ENCODE data around the gene JPH2. TPM values are rescaled to one million over a fixed set of nuclear protein-coding genes. Genes with fewer than 3 reads are reported as not detected.

JPH2 gene
- total RNA-seq, 1 donor from 2014 or later, result 14.2 TPM

- peaks cover 5% of the 10 kb centered on the region for H3K36me3 Mint-ChIP-seq (ENCODE audit: unreplicated experiment)
- no peak overlapping the region for H3K27ac Mint-ChIP-seq (ENCODE audit: unreplicated experiment)
Observed at GRCh38 chr20:44174996-44175765, 11.8 kb downstream of the JPH2 start.

GRCh38 chr20:44173846-44174245, 13.1 kb downstream of the JPH2 start:
- peaks cover 44% of the 10 kb centered on the region for H3K4me1 Mint-ChIP-seq (ENCODE audit: unreplicated experiment)
- DNase-seq (ENCODE audit: extremely low spot score, unreplicated experiment), result no peak
- peaks cover 5% of the 10 kb centered on the region for H3K36me3 Mint-ChIP-seq (ENCODE audit: unreplicated experiment)
- H3K4me3 Mint-ChIP-seq (ENCODE audit: unreplicated experiment), result no peak overlapping the region
- H3K27me3 Mint-ChIP-seq (ENCODE audit: unreplicated experiment), result no peaks in the 10 kb centered on the region
- no peaks in the 10 kb centered on the region for H3K9me3 Mint-ChIP-seq (ENCODE audit: unreplicated experiment)
- TF ChIP-seq, protein P1, sequence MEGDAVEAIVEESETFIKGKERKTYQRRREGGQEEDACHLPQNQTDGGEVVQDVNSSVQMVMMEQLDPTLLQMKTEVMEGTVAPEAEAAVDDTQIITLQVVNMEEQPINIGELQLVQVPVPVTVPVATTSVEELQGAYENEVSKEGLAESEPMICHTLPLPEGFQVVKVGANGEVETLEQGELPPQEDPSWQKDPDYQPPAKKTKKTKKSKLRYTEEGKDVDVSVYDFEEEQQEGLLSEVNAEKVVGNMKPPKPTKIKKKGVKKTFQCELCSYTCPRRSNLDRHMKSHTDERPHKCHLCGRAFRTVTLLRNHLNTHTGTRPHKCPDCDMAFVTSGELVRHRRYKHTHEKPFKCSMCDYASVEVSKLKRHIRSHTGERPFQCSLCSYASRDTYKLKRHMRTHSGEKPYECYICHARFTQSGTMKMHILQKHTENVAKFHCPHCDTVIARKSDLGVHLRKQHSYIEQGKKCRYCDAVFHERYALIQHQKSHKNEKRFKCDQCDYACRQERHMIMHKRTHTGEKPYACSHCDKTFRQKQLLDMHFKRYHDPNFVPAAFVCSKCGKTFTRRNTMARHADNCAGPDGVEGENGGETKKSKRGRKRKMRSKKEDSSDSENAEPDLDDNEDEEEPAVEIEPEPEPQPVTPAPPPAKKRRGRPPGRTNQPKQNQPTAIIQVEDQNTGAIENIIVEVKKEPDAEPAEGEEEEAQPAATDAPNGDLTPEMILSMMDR (IDR thresholded peaks at IDR 0.05), result no peak
- peak overlapping the region; percentile 17 for H3K27ac Mint-ChIP-seq (ENCODE audit: unreplicated experiment)

More at GRCh38 chr20:44174996-44175765, 11.8 kb downstream of the JPH2 start:
- no peak for DNase-seq (ENCODE audit: extremely low spot score, unreplicated experiment)
- H3K4me3 Mint-ChIP-seq (ENCODE audit: unreplicated experiment), result no peak overlapping the region
- H3K27me3 Mint-ChIP-seq (ENCODE audit: unreplicated experiment), result no peaks in the 10 kb centered on the region
- H3K4me1 Mint-ChIP-seq (ENCODE audit: unreplicated experiment), result peaks cover 49% of the 10 kb centered on the region
- TF ChIP-seq, protein P1 (IDR thresholded peaks at IDR 0.05), result no peak
- H3K9me3 Mint-ChIP-seq (ENCODE audit: unreplicated experiment), result no peaks in the 10 kb centered on the region

GRCh38 chr20:44173116-44173515, 13.9 kb downstream of the JPH2 start:
- Mint-ChIP-seq H3K9me3 (ENCODE audit: unreplicated experiment) (no peaks in the 10 kb centered on the region), H3K4me3 (ENCODE audit: unreplicated experiment) (no peak overlapping the region), H3K27ac (ENCODE audit: unreplicated experiment) (peak overlapping the region; percentile 17), H3K36me3 (ENCODE audit: unreplicated experiment) (peaks cover 5% of the 10 kb centered on the region), H3K27me3 (ENCODE audit: unreplicated experiment) (no peaks in the 10 kb centered on the region), H3K4me1 (ENCODE audit: unreplicated experiment) (peaks cover 36% of the 10 kb centered on the region)
- TF ChIP-seq, protein P1 (IDR thresholded peaks at IDR 0.05), result no peak
- DNase-seq (ENCODE audit: extremely low spot score, unreplicated experiment), result no peak

DNA sequence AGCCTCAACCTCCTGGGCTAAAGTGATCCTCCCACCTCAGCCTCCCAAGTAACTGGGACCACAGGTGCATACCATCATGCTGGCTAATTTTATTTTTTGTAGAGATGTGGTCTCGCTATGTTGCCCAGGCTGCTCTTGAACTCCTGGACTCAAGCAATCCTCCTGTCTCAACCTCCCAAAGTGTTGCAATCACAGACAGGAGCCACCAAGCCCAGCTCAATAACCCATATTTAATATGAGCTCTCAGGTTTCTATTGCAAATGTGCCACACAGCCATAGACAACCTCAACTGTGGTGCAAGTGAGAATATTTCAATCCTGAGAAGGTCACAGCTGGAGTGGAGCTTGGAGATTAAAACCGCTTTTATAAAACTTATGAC, 14.4 kb downstream of the JPH2 start:
- Mint-ChIP-seq H3K36me3 (ENCODE audit: unreplicated experiment) (peaks cover 5% of the 10 kb centered on the region), H3K27ac (ENCODE audit: unreplicated experiment) (no peak overlapping the region), H3K4me1 (ENCODE audit: unreplicated experiment) (peaks cover 35% of the 10 kb centered on the region), H3K9me3 (ENCODE audit: unreplicated experiment) (no peaks in the 10 kb centered on the region), H3K27me3 (ENCODE audit: unreplicated experiment) (no peaks in the 10 kb centered on the region), H3K4me3 (ENCODE audit: unreplicated experiment) (no peak overlapping the region)
- DNase-seq (ENCODE audit: extremely low spot score, unreplicated experiment), result no peak
- TF ChIP-seq, protein P1 (IDR thresholded peaks at IDR 0.05), result no peak

GRCh38 chr20:44171775-44172571, 15.0 kb downstream of the JPH2 start:
- H3K4me1 Mint-ChIP-seq (ENCODE audit: unreplicated experiment), result peaks cover 35% of the 10 kb centered on the region

More at GRCh38 chr20:44171775-44172571, 15.0 kb downstream of the JPH2 start:
- TF ChIP-seq, protein P1 (IDR thresholded peaks at IDR 0.05), result no peak
- Mint-ChIP-seq H3K4me3 (ENCODE audit: unreplicated experiment) (no peak overlapping the region), H3K9me3 (ENCODE audit: unreplicated experiment) (no peaks in the 10 kb centered on the region), H3K27ac (ENCODE audit: unreplicated experiment) (peak overlapping the region; percentile 0), H3K27me3 (ENCODE audit: unreplicated experiment) (no peaks in the 10 kb centered on the region), H3K36me3 (ENCODE audit: unreplicated experiment) (peaks cover 5% of the 10 kb centered on the region)
- no peak for DNase-seq (ENCODE audit: extremely low spot score, unreplicated experiment)
